GM21576 (cell line): Measurements from ENCODE around the gene SHF.

Source experiments
- ATAC-seq: cut with Tn5 transposase; IDR thresholded peaks from one replicate; pipeline ENCODE4 v1.9.1; 2021; ENCODE audit warnings: mild to moderate bottlenecking, moderate library complexity; ENCODE audit not compliant: unreplicated experiment

Gene SHF

GRCh38 chr15:45130291-45131000, 57.3 kb downstream of the SHF start:
- ATAC-seq, result no peak

- no peak for ATAC-seq
Observed at GRCh38 chr15:45129651-45130129, 58.1 kb downstream of the SHF start, which contains the start of the genes DUOX1 and DUOXA1. TSS of gene DUOX1 (plus strand) at chr15:45129994. CDS start at chr15:45131967, 1,973 bp downstream. TSS of gene DUOXA1 (minus strand) at chr15:45129879. CDS start at chr15:45123014, 6,865 bp downstream.

GRCh38 chr15:45128971-45129639, 58.7 kb downstream of the SHF start:
- no peak for ATAC-seq

- ATAC-seq, result no peak
Observed at GRCh38 chr15:45126535-45127158, 61.1 kb downstream of the SHF start.

- ATAC-seq, result no peak
Observed at GRCh38 chr15:45123397-45123796, 64.4 kb downstream of the SHF start.

- ATAC-seq, result no peak
Observed at GRCh38 chr15:45122719-45123118, 65.0 kb downstream of the SHF start.

GRCh38 chr15:45121706-45122417, 65.9 kb downstream of the SHF start:
- ATAC-seq, result no peak

- ATAC-seq, result no peak
Observed at GRCh38 chr15:45121020-45121419, 66.7 kb downstream of the SHF start.

- no peak for ATAC-seq
Observed at GRCh38 chr15:45120081-45120972, 67.4 kb downstream of the SHF start.

- no peak for ATAC-seq
Observed at GRCh38 chr15:45118996-45119395, 68.8 kb downstream of the SHF start.

- peak; percentile 93 for ATAC-seq
Observed at GRCh38 chr15:45118131-45118588, 69.6 kb downstream of the SHF start.

GRCh38 chr15:45117308-45118130, 70.2 kb downstream of the SHF start:
- ATAC-seq, result peak; percentile 9
